Measurements from ENCODE around the gene CA4.
"Not testable (repeated sequence)": the region's sequence is repeated elsewhere in the genome, so short reads cannot be mapped to it uniquely, and the experiment has no call there.

CA4 gene

GRCh38 chr17:60149691-60150582 is at the start of gene CA4:
Gene CA4 (plus strand): TSS chr17:60149973. CDS start chr17:60150035, 62 bp downstream.
- no peak for DNase-seq (ENCODE audit: low spot score)

- not testable (repeated sequence) for DNase-seq (ENCODE audit: low spot score)
Measured at GRCh38 chr17:60100577-60100976, 49.2 kb upstream of the CA4 start.

GRCh38 chr17:60102015-60102631 is 47.6 kb upstream of the CA4 start:
- DNase-seq (ENCODE audit: low spot score), result not testable (repeated sequence)

GRCh38 chr17:60102632-60103096 is 47.1 kb upstream of the CA4 start:
- DNase-seq (ENCODE audit: low spot score), result no peak

GRCh38 chr17:60103957-60104356 is 45.8 kb upstream of the CA4 start:
- no peak for DNase-seq (ENCODE audit: low spot score)

GRCh38 chr17:60106340-60107059 is 43.3 kb upstream of the CA4 start:
- DNase-seq (ENCODE audit: low spot score), result no peak

- no peak for DNase-seq (ENCODE audit: low spot score)
Measured at GRCh38 chr17:60107526-60108257, 42.1 kb upstream of the CA4 start.

- not testable (repeated sequence) for DNase-seq (ENCODE audit: low spot score)
Measured at GRCh38 chr17:60108309-60108708, 41.5 kb upstream of the CA4 start.

- no peak for DNase-seq (ENCODE audit: low spot score)
Measured at GRCh38 chr17:60108712-60109111, 41.1 kb upstream of the CA4 start.

GRCh38 chr17:60109161-60109560 is 40.6 kb upstream of the CA4 start:
- DNase-seq (ENCODE audit: low spot score), result no peak

- DNase-seq (ENCODE audit: low spot score), result no peak
Measured at GRCh38 chr17:60110586-60110985, 39.2 kb upstream of the CA4 start.

- DNase-seq (ENCODE audit: low spot score), result not testable (repeated sequence)
Measured at GRCh38 chr17:60111661-60112060, 38.1 kb upstream of the CA4 start.

- not testable (repeated sequence) for DNase-seq (ENCODE audit: low spot score)
Measured at GRCh38 chr17:60115364-60115763, 34.4 kb upstream of the CA4 start.

- DNase-seq (ENCODE audit: low spot score), result not testable (repeated sequence)
Measured at GRCh38 chr17:60116196-60116595, 33.6 kb upstream of the CA4 start.

GRCh38 chr17:60119162-60119561 is 30.6 kb upstream of the CA4 start:
- not testable (repeated sequence) for DNase-seq (ENCODE audit: low spot score)

- not testable (repeated sequence) for DNase-seq (ENCODE audit: low spot score)
Measured at GRCh38 chr17:60119807-60120748, 29.7 kb upstream of the CA4 start.

- no peak for DNase-seq (ENCODE audit: low spot score)
Measured at GRCh38 chr17:60127068-60128064, 22.4 kb upstream of the CA4 start.

- no peak for DNase-seq (ENCODE audit: low spot score)
Measured at GRCh38 chr17:60128171-60128859, 21.5 kb upstream of the CA4 start.

GRCh38 chr17:60129164-60129563 is 20.6 kb upstream of the CA4 start:
- no peak for DNase-seq (ENCODE audit: low spot score)

All from hematopoietic multipotent progenitor cell treated with erythropoietin and hydrocortisone succinate and interleukin-3 and kit ligand, for 15 days (in vitro differentiated cells).